Endometrium (tissue), 2 donors: ENCODE data around the gene SERPINB5.

Experiments
- FAIRE-seq: peaks from 2 replicates; lab custom pipeline; 2012; peaks lifted over from hg19 to GRCh38; lab: Jason Lieb, UNC
- donor health status: control.
- donor health status: control.

Gene SERPINB5

GRCh38 chr18:63476668-63477067, at the start of gene SERPINB5:
TSS of gene SERPINB5 (plus strand) at chr18:63476958. CDS start at chr18:63484429, 7,471 bp downstream.
- FAIRE-seq, result no peak

- FAIRE-seq, result no peak
Measured at GRCh38 chr18:63427558-63427957, 49.2 kb upstream of the SERPINB5 start.

GRCh38 chr18:63430526-63430925, 46.2 kb upstream of the SERPINB5 start:
- no peak for FAIRE-seq

- no peak for FAIRE-seq
Measured at GRCh38 chr18:63431180-63431579, 45.6 kb upstream of the SERPINB5 start.

GRCh38 chr18:63433334-63433866, 43.4 kb upstream of the SERPINB5 start:
- no peak for FAIRE-seq

GRCh38 chr18:63438181-63438580, 38.6 kb upstream of the SERPINB5 start:
- FAIRE-seq, result no peak

- FAIRE-seq, result peak; percentile 77
Measured at GRCh38 chr18:63439334-63439733, 37.4 kb upstream of the SERPINB5 start.

- FAIRE-seq, result no peak
Measured at GRCh38 chr18:63440219-63440618, 36.5 kb upstream of the SERPINB5 start.

- no peak for FAIRE-seq
Measured at GRCh38 chr18:63440881-63441280, 35.9 kb upstream of the SERPINB5 start.

GRCh38 chr18:63443829-63444228, 32.9 kb upstream of the SERPINB5 start:
- no peak for FAIRE-seq

GRCh38 chr18:63444580-63444979, 32.2 kb upstream of the SERPINB5 start:
- FAIRE-seq, result no peak

- FAIRE-seq, result no peak
Measured at GRCh38 chr18:63445037-63445436, 31.7 kb upstream of the SERPINB5 start.

GRCh38 chr18:63446266-63446665, 30.5 kb upstream of the SERPINB5 start:
- FAIRE-seq, result no peak

- no peak for FAIRE-seq
Measured at GRCh38 chr18:63447066-63447465, 29.7 kb upstream of the SERPINB5 start.

GRCh38 chr18:63449426-63449825, 27.3 kb upstream of the SERPINB5 start:
- no peak for FAIRE-seq

GRCh38 chr18:63451799-63452660, 24.7 kb upstream of the SERPINB5 start:
- FAIRE-seq, result no peak

- peak; percentile 92 for FAIRE-seq
Measured at GRCh38 chr18:63452751-63453150, 24.0 kb upstream of the SERPINB5 start.

GRCh38 chr18:63454497-63454896, 22.3 kb upstream of the SERPINB5 start:
- FAIRE-seq, result no peak

- FAIRE-seq, result no peak
Measured at GRCh38 chr18:63457977-63458376, 18.8 kb upstream of the SERPINB5 start.

- peak; percentile 21 for FAIRE-seq
Measured at GRCh38 chr18:63460414-63460813, 16.3 kb upstream of the SERPINB5 start.

GRCh38 chr18:63464434-63464833, 12.3 kb upstream of the SERPINB5 start:
- FAIRE-seq, result no peak

GRCh38 chr18:63465059-63465458, 11.7 kb upstream of the SERPINB5 start:
- no peak for FAIRE-seq

- no peak for FAIRE-seq
Measured at GRCh38 chr18:63467699-63468098, 9.1 kb upstream of the SERPINB5 start.

GRCh38 chr18:63468575-63468974, 8.2 kb upstream of the SERPINB5 start:
- no peak for FAIRE-seq
